Smooth muscle cell (in vitro differentiated cells): Measurements from ENCODE around the gene SASH1. TPM values are rescaled to one million over a fixed set of nuclear protein-coding genes. Genes with fewer than 3 reads are reported as not detected.

Source experiments
- DNase-seq: peaks from one replicate; lab custom pipeline; 2025; ENCODE audit not compliant: unreplicated experiment; lab: John Stamatoyannopoulos, UW
- H2AFZ ChIP-seq: fragments of 200-600 bp; sonication (generic); 2 replicates; pipeline ENCODE4 v1.6.0; 2016; ENCODE audit warnings: antibody characterized with exemption, low read depth, mild to moderate bottlenecking
- H3F3A ChIP-seq: fragments of 200-600 bp; sonication (generic); 2 replicates; pipeline ENCODE4 v1.6.0; 2017; ENCODE audit warnings: antibody characterized with exemption, low read depth
- H3K27ac ChIP-seq: fragments of 200-600 bp; sonication (generic); 2 replicates; pipeline ENCODE4 v1.5.1; 2016; ENCODE audit warnings: low read depth, mild to moderate bottlenecking
- H3K27me3 ChIP-seq: fragments of 200-600 bp; sonication (generic); 2 replicates; pipeline ENCODE4 v1.6.1; 2016; ENCODE audit warnings: low read depth, mild to moderate bottlenecking
- H3K36me3 ChIP-seq: fragments of 200-600 bp; sonication (generic); 2 replicates; pipeline ENCODE4 v1.5.1; 2016; ENCODE audit warnings: low read depth
- H3K4me1 ChIP-seq: fragments of 200-600 bp; sonication (generic); 2 replicates; pipeline ENCODE4 v1.5.1; 2016; ENCODE audit warnings: low read depth
- H3K4me2 ChIP-seq: fragments of 200-600 bp; sonication (generic); 2 replicates; pipeline ENCODE4 v1.6.0; 2016; ENCODE audit warnings: mild to moderate bottlenecking
- H3K4me3 ChIP-seq: fragments of 200-600 bp; sonication (generic); 2 replicates; pipeline ENCODE4 v1.5.1; 2016; ENCODE audit warnings: mild to moderate bottlenecking
- H3K79me2 ChIP-seq: fragments of 200-600 bp; sonication (generic); 2 replicates; pipeline ENCODE4 v1.6.0; 2016; ENCODE audit warnings: low read depth, mild to moderate bottlenecking
- H3K9ac ChIP-seq: fragments of 200-600 bp; sonication (generic); 2 replicates; pipeline ENCODE4 v1.6.0; 2016; ENCODE audit warnings: low read depth
- H3K9me3 ChIP-seq: fragments of 200-600 bp; sonication (generic); replicated peaks from 2 replicates; pipeline ENCODE4 v1.5.1; 2016; ENCODE audit warnings: low read depth
- H4K20me1 ChIP-seq: fragments of 200-600 bp; sonication (generic); 2 replicates; pipeline ENCODE4 v1.6.0; 2016; ENCODE audit warnings: low read depth
- WGBS: methylation state at CpG from one replicate; pipeline ENCODE4 v1.1.7; 2016; ENCODE audit warnings: low lambda C conversion rate; 5-methylcytosine and 5-hydroxymethylcytosine counted together
- polyA plus RNA-seq: library from polyadenylated mRNA; unstranded; fragments of >200 nt; fragmentation: Nextera tagmentation; extraction: Ambion mirVana; gene quantifications from 2 replicates; pipeline ENCODE4 v1.2.1, GENCODE V29; 2016
- total RNA-seq: library from RNA; depleted of rRNA; stranded (reverse); fragments of >200 nt; gene quantifications from 2 replicates; pipeline ENCODE4 v1.2.3, GENCODE V29; 2014
- TF ChIP-seq, protein P1 (sequence below): fragments of 200-600 bp; sonication (generic); IDR thresholded peaks from 2 replicates; pipeline ENCODE4 v1.5.1; 2017; ENCODE audit warnings: borderline replicate concordance, mild to moderate bottlenecking, antibody characterized with exemption; ENCODE audit not compliant: insufficient read depth, poor library complexity, severe bottlenecking

SASH1 gene
- total and polyA plus RNA-seq, 2 experiments from 2014 or later: 12.7 to 16.2 TPM

DNA sequence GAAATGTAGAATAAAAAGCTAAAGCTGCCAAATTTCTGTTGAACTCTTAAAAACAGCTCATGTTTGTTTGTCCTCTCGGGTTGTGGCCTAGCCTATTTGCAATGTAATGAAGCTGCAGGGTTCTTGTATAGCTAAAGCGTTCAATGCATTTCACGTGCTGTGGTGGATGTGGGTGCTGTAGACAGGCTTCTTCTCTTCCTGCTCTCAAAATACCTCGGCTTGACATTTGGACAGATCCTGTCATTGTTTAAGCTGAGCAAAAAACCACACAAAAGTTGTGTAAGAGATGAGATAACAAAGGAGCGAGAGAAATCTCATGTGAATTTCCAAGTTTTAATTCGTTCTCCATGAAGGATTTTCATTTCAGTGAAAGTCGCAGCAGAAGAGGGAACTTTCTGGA is 207.9 kb downstream of the SASH1 start:
- Histone ChIP-seq H3K27me3 (no peaks in the 10 kb centered on the region), H3K27ac (no peak overlapping the region), H3K9me3 (no peaks in the 10 kb centered on the region), H4K20me1 (no peaks in the 10 kb centered on the region), H3K9ac (no peak overlapping the region), H2AFZ (no peak overlapping the region), H3K4me3 (no peak overlapping the region), H3K79me2 (no peaks in the 10 kb centered on the region), H3F3A (no peaks in the 10 kb centered on the region), H3K4me2 (no peak overlapping the region), H3K4me1 (no peaks in the 10 kb centered on the region), H3K36me3 (peaks cover 6% of the 10 kb centered on the region)
- no peak for DNase-seq
- 86% methylated on average over 7 of the region's 7 CpGs for WGBS
- TF ChIP-seq, protein P1, sequence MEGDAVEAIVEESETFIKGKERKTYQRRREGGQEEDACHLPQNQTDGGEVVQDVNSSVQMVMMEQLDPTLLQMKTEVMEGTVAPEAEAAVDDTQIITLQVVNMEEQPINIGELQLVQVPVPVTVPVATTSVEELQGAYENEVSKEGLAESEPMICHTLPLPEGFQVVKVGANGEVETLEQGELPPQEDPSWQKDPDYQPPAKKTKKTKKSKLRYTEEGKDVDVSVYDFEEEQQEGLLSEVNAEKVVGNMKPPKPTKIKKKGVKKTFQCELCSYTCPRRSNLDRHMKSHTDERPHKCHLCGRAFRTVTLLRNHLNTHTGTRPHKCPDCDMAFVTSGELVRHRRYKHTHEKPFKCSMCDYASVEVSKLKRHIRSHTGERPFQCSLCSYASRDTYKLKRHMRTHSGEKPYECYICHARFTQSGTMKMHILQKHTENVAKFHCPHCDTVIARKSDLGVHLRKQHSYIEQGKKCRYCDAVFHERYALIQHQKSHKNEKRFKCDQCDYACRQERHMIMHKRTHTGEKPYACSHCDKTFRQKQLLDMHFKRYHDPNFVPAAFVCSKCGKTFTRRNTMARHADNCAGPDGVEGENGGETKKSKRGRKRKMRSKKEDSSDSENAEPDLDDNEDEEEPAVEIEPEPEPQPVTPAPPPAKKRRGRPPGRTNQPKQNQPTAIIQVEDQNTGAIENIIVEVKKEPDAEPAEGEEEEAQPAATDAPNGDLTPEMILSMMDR: no peak

DNA sequence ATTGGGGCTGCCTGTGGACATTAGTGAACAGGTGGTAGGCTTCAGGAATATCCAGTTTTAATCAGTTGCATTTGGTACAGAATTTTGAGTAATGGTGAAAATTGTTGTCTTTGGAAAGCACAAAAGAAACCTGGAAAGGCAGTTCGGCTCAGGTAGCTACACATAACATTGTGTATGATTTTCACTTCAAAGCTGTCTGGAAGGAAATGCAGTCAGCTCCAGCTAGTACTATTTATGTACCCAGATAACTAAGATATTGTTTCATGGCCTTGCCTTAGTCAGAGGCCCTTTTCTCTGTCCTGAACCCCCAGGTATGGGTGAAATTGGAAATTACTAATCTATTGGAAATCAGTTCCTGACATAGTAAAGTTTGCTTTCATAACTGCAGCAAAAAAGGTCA is 208.6 kb downstream of the SASH1 start:
- Histone ChIP-seq H3K27me3 (no peaks in the 10 kb centered on the region), H3K27ac (no peak overlapping the region), H3K4me1 (no peaks in the 10 kb centered on the region), H2AFZ (no peak overlapping the region), H3K36me3 (peaks cover 6% of the 10 kb centered on the region), H4K20me1 (no peaks in the 10 kb centered on the region), H3F3A (no peaks in the 10 kb centered on the region), H3K9me3 (no peaks in the 10 kb centered on the region), H3K79me2 (no peaks in the 10 kb centered on the region), H3K4me2 (no peak overlapping the region), H3K4me3 (no peak overlapping the region), H3K9ac (no peak overlapping the region)
- TF ChIP-seq, protein P1: no peak
- DNase-seq: no peak
- WGBS: 100% methylated on average over 1 of the region's 1 CpG

DNA sequence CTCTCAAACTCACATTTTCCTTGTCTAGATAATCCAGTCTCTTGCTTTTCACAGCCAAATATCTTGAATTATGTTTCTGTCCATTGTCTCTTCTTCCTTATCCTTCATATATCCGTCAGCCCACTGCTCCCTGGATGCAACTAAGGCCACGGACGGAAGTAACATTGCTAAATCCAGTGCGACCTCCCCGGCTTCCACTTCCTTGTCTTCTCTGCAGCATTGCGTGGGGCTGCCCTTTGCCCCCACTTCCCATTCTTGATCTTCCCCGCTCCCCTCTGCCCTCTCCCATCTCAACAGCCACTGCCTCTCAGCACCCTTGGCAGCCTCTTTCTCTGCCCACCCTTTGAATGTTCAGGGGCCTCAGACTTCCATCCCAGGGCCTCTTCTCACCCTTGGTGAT is 213.8 kb downstream of the SASH1 start:
- TF ChIP-seq, protein P1: no peak
- Histone ChIP-seq H3K9me3 (no peaks in the 10 kb centered on the region), H3K79me2 (no peaks in the 10 kb centered on the region), H3K4me1 (no peaks in the 10 kb centered on the region), H3K27ac (no peak overlapping the region), H3F3A (no peaks in the 10 kb centered on the region), H3K4me3 (no peak overlapping the region), H3K9ac (no peak overlapping the region), H3K36me3 (no peaks in the 10 kb centered on the region), H2AFZ (no peak overlapping the region), H3K4me2 (no peak overlapping the region), H4K20me1 (no peaks in the 10 kb centered on the region), H3K27me3 (no peaks in the 10 kb centered on the region)
- WGBS: 66% methylated on average over 7 of the region's 7 CpGs
- DNase-seq: no peak

DNA sequence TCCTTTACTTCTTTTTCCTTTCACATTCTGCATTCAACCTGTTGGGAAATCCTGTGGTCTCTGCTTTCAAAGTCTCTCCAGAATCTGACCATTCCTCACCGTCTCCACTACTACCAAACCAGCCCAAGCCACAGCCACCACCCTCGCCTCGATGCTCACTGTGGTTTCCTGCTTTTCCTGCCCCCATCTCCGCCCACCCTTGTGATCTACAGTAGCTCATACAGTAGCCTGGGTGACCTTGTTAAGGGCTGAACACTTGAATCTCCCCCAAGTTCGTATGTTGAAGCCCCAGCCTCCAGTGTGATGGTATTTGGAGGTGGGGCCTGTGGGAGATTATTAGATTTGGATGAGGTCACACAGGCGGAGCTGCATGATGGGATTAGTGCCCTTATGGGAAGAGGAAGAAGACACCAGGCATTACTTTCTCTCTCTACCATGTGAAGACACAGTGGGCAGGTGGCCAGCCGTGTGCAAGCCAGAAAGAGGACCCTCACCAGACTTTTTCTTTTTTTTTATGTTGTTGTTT is 215.2 kb downstream of the SASH1 start:
- Histone ChIP-seq H4K20me1 (no peaks in the 10 kb centered on the region), H3K27me3 (no peaks in the 10 kb centered on the region), H3K27ac (no peak overlapping the region), H3K4me1 (no peaks in the 10 kb centered on the region), H3K79me2 (no peaks in the 10 kb centered on the region), H2AFZ (no peak overlapping the region), H3K4me3 (no peak overlapping the region), H3K4me2 (no peak overlapping the region), H3K9me3 (no peaks in the 10 kb centered on the region), H3K36me3 (no peaks in the 10 kb centered on the region), H3K9ac (no peak overlapping the region), H3F3A (no peaks in the 10 kb centered on the region)
- WGBS: 58% methylated on average over 7 of the region's 7 CpGs
- TF ChIP-seq, protein P1: no peak
- no peak for DNase-seq
